Measurements from ENCODE around the gene EPB41. TPM values are rescaled to one million over a fixed set of nuclear protein-coding genes. Genes with fewer than 3 reads are reported as not detected.

Gene EPB41
- polyA plus RNA-seq, 1 of the 3 experiments (the other 2 are of a cell fraction): 7.4 TPM

GRCh38 chr1:28867850-28868249 lies 46.5 kb upstream of the EPB41 start:
- WGBS (ENCODE audit: low lambda C conversion rate): 65% methylated on average over 3 of the region's 3 CpGs
- Histone ChIP-seq H3K27me3 (ENCODE audit: insufficient read depth) (no peaks in the 10 kb centered on the region), H3K4me1 (ENCODE audit: control insufficient read depth in 1 of 2, insufficient read depth in 2 of 2, low read depth in 1 of 2, low read length in 1 of 2) (peaks cover 0 to 13% of the 10 kb centered on the region in 2 experiments; a peak in 1 of 4 replicates), H3K27ac (ENCODE audit: low read depth in 2 of 2, low read length in 1 of 2) (no peak overlapping the region), H4K20me1 (ENCODE audit: insufficient read depth) (no peaks in the 10 kb centered on the region), H3K36me3 (replicated peaks in 1 of 2; ENCODE audit: control insufficient read depth in 1 of 2, insufficient read depth in 2 of 2, low read length in 1 of 2) (no peaks in the 10 kb centered on the region), H3K9ac (no peak overlapping the region), H2AFZ (ENCODE audit: low read depth) (no peak overlapping the region), H3K9me3 (no peaks in the 10 kb centered on the region), H3F3A (replicated peaks; ENCODE audit: insufficient read depth) (no peaks in the 10 kb centered on the region), H3K4me3 (ENCODE audit: low read depth in 2 of 2, low read length in 1 of 2) (no peak overlapping the region), H3K9me2 (no peaks in the 10 kb centered on the region), H3K4me2 (no peak overlapping the region), H3K79me2 (ENCODE audit: insufficient read depth) (no peaks in the 10 kb centered on the region)
- POLR2A ChIA-PET: interaction anchor here (0.6 kb wide), 1 partner anchor 31 kb away, joined by 3 read pairs; no protein-coding TSS in a partner anchor
- no peak for DNase-seq
- CTCF ChIA-PET: interaction anchor here (1.0 to 22.5 kb wide), 6 partner anchors 9 to 79 kb away, joined by 3 to 894 read pairs (median 6); no protein-coding TSS in a partner anchor
- no peak for TF ChIP-seq FOXJ3 (CRISPR knock-in tag; IDR thresholded peaks at IDR 0.05)
- TF ChIP-seq RAD21 (IDR thresholded peaks at IDR 0.05; ENCODE audit: low read length): no peak
- TF ChIP-seq MXI1 (IDR thresholded peaks at IDR 0.05; ENCODE audit: low read depth, low read length): no peak
- no peak for TF ChIP-seq GATA2 (CRISPR knock-in tag; IDR thresholded peaks at IDR 0.05)

DNA sequence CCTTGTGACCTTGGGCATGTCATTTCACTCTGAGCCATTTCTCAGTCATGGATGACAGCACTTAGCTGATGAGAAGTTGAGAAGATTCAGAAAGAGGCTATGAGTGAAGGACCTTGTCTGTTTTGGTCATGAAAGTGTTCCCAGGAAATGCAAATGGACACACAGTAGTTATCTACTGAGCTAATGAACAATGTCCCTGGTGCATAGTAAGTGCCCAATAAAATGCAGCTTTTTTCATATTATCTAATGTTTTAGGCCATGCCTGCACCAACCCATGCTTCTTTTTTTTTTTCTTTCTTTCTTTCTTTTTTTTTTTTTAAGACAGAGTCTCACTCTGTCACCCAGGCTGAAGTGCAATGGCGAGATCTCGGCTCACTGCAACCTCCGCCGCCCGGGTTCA lies 44.4 kb upstream of the EPB41 start:
- no peak overlapping the region for H3K27ac ChIP-seq (ENCODE audit: low read depth in 2 of 2, low read length in 1 of 2)
- no peak for DNase-seq
- H2AFZ ChIP-seq (ENCODE audit: low read depth): no peak overlapping the region
- ChIA-PET CTCF (interaction anchor here (1.3 to 22.5 kb wide), 6 partner anchors 7 to 164 kb away, joined by 4 to 894 read pairs (median 6); no protein-coding TSS in a partner anchor), POLR2A (no interaction called here)
- H3K9ac ChIP-seq: no peak overlapping the region
- H3K9me3 ChIP-seq: no peaks in the 10 kb centered on the region
- H3K4me3 ChIP-seq (ENCODE audit: low read depth in 2 of 2, low read length in 1 of 2): no peak overlapping the region
- H3K4me2 ChIP-seq: no peak overlapping the region
- no peaks in the 10 kb centered on the region for H3K9me2 ChIP-seq
- 94% methylated on average over 5 of the region's 5 CpGs for WGBS (ENCODE audit: low lambda C conversion rate)
- no peaks in the 10 kb centered on the region for H3K79me2 ChIP-seq (ENCODE audit: insufficient read depth)
- H3K4me1 ChIP-seq (ENCODE audit: control insufficient read depth in 1 of 2, insufficient read depth in 2 of 2, low read depth in 1 of 2, low read length in 1 of 2): peaks cover 0 to 16% of the 10 kb centered on the region in 2 experiments; a peak in 1 of 4 replicates
- no peaks in the 10 kb centered on the region for H3F3A ChIP-seq (replicated peaks; ENCODE audit: insufficient read depth)
- TF ChIP-seq NRF1 (IDR thresholded peaks at IDR 0.05; ENCODE audit: low read depth, low read length) (no peak), MAX (IDR thresholded peaks at IDR 0.05; ENCODE audit: low read depth) (no peak), YY1 (IDR thresholded peaks at IDR 0.05; ENCODE audit: low read depth) (no peak), ELF1 (IDR thresholded peaks at IDR 0.05) (no peak), REST (IDR thresholded peaks at IDR 0.05; ENCODE audit: low read depth, low read length) (no peak), MEF2A (IDR thresholded peaks at IDR 0.05; ENCODE audit: borderline replicate concordance, low read depth) (no peak), RCOR1 (IDR thresholded peaks at IDR 0.05; ENCODE audit: low read length) (no peak), USF1 (IDR thresholded peaks at IDR 0.05; ENCODE audit: borderline replicate concordance, low read depth) (no peak), GABPA (IDR thresholded peaks at IDR 0.05; ENCODE audit: low read depth) (no peak), NFIC (IDR thresholded peaks at IDR 0.05; ENCODE audit: borderline replicate concordance) (no peak), RFX5 (IDR thresholded peaks at IDR 0.05; ENCODE audit: low read length) (no peak), SMC3 (IDR thresholded peaks at IDR 0.05; ENCODE audit: low read depth, low read length) (no peak)
- TF ChIP-seq, protein P1, sequence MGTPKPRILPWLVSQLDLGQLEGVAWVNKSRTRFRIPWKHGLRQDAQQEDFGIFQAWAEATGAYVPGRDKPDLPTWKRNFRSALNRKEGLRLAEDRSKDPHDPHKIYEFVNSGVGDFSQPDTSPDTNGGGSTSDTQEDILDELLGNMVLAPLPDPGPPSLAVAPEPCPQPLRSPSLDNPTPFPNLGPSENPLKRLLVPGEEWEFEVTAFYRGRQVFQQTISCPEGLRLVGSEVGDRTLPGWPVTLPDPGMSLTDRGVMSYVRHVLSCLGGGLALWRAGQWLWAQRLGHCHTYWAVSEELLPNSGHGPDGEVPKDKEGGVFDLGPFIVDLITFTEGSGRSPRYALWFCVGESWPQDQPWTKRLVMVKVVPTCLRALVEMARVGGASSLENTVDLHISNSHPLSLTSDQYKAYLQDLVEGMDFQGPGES (IDR thresholded peaks at IDR 0.05; ENCODE audit: low read depth, low read length): no peak
- H3K36me3 ChIP-seq (replicated peaks in 1 of 2; ENCODE audit: control insufficient read depth in 1 of 2, insufficient read depth in 2 of 2, low read length in 1 of 2): no peaks in the 10 kb centered on the region
- H4K20me1 ChIP-seq (ENCODE audit: insufficient read depth): no peaks in the 10 kb centered on the region
- no peaks in the 10 kb centered on the region for H3K27me3 ChIP-seq (ENCODE audit: insufficient read depth)

Data from SK-N-SH (cell line).